HG03575 (cell line): ENCODE results near the gene APOC4.
"Not testable (repeated sequence)": the region's sequence is repeated elsewhere in the genome, so short reads cannot be mapped to it uniquely, and the experiment has no call there.

Experiments
- ATAC-seq: cut with Tn5 transposase; IDR thresholded peaks from one replicate; pipeline ENCODE4 v1.9.1; 2021; ENCODE audit not compliant: unreplicated experiment, insufficient number of reproducible peaks, low FRiP score; ENCODE audit errors: extremely low read depth

Gene APOC4

DNA sequence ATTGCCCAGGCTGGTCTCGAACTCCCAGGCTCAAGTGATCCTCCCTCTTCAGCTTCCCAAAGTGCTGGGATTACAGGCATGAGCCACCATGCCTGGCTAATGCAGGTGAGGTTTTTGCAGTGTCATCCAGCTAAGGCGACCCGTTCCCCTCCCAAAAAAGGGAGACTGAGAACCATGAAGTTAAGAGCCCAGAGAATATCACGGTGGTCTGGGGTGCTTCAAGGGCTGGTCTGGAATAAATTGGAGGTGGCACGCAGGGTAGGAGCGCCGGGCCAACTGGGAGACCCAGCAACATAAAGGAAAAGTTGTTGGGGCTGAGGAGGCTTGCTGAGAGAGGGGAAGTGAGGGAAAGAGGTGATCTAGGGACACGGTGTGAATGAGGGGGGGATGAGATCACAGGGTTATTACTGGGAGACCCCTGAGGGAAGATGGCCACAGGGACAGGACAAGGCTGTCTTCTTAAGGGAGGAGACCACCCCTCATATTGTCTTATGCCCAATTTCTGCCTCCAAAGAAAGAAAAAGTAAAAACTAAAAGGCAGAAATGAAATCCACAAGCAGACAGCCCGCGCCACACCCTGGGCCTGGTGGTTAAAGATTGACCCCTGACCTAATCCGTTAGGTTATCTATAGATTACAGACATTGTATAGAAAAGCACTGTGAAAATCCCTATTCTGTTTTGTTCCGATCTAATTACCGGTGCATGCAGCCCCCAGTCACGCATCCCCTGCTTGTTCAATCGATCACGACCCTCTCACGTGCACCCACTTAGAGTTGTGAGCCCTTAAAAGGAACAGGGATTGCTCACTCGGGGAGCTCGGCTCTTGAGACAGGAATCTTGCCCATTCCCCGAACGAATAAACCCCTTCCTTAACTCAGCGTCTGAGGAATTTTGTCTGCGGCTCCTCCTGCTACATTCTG, 28.3 kb upstream of the APOC4 start:
- ATAC-seq = not testable (repeated sequence)

DNA sequence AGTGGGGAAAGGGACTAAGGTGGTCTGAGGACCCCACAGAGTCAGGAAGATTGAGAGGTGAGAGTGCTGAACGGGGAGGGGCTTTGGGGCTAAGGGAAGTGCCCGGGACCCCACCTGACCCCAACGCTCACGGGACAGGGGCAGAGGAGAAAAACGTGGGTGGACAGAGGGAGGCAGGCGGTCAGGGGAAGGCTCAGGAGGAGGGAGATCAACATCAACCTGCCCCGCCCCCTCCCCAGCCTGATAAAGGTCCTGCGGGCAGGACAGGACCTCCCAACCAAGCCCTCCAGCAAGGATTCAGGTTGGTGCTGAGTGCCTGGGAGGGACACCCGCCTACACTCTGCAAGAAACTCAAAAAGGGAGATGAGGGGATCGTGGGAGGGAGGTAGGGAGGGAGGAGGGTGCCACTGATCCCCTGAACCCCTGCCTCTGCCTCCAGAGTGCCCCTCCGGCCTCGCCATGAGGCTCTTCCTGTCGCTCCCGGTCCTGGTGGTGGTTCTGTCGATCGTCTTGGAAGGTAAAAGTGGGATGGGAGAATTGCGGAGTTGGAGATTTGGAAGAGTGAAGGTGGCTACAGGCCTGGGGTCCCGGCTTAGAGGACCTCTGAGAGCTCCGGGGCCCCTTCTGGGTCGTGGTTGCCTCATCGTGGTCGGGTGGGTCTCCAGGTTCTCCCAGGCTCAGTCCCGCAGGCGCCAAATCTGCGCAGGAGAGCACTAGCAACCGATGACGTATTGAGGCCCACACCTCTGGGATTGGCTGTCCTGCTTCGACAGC, 27.4 kb upstream of the APOC4 start, which contains the start of gene APOC1:
Gene APOC1, plus strand, starts transcription at position 176 of the 774 bp plus-strand sequence. Its CDS starts 284 bp downstream, at position 460.
- not testable (repeated sequence) for ATAC-seq

DNA sequence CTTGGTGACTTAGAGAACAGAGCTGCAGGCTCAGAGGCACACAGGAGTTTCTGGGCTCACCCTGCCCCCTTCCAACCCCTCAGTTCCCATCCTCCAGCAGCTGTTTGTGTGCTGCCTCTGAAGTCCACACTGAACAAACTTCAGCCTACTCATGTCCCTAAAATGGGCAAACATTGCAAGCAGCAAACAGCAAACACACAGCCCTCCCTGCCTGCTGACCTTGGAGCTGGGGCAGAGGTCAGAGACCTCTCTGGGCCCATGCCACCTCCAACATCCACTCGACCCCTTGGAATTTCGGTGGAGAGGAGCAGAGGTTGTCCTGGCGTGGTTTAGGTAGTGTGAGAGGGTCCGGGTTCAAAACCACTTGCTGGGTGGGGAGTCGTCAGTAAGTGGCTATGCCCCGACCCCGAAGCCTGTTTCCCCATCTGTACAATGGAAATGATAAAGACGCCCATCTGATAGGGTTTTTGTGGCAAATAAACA, 17.8 kb upstream of the APOC4 start:
- no peak for ATAC-seq

DNA sequence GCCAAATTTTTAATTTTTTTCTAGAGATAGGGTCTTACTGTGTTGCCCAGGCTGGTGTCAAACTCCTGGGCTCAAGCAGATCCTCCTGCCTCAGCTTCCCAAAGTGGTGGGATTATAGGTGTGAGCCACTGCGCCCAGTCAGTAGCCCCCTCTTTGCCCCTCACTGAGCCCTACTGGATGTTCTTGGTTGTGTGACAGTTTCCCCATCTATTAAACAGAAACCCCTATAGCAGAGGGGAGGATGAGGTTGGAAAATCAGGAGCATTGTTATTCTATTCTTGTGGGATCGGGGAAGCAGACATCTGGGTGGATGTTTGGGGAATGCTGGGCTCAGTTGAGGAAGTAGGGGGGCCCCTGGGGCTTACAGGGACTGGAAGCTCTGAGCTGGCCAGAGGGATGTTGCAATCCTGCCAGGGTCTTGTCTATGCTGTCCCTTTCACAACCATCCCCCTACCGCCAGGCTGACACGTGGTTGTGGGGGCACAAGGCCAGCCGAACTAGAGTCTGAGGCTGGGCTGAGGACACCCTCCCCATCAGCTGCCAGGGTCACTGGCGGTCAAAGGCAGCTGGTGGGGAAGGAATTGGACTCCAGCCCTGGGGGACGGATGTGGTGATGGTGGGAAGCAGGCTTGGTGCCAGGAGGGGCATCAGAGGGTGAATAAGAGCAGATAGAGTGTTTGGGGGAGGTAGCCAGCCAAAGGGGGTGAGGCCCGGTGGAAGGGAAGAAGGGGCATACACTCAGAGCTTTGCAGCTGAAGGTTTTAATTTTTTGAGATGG, 16.7 kb upstream of the APOC4 start:
- no peak for ATAC-seq

DNA sequence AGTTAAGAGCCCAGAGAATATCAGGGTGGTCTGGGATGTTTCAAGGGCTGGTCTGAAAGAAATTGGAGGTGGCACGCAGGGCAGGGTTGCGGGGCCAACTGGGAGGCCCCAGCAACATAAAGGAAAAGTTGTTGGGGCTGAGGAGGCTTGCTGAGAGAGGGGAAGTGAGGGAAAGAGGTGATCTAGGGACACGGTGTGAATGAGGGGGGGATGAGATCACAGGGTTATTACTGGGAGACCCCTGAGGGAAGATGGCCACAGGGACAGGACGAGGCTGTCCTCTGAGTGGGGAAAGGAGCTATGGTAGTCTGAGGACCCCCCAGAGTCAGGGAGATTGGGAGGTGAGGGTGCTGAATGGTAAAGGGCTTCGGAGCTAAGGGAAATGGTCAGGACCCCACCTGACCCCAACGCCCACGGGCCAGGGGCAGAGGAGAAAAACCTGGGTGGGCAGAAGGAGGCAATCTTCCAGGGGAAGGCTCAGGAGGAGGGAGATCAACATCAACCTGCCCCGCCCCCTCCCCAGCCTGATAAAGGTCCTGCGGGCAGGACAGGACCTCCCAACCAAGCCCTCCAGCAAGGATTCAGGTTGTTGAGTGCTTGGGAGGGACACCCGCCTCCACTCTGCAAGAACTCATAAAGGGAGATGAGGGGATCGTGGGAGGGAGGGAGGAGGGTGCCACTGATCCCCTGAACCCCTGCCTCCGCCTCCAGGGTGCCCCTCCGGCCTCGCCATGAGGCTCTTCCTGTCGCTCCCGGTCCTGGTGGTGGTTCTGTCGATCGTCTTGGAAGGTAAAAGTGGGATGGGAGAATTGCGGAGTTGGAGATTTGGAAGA, 15.6 kb upstream of the APOC4 start:
- not testable (repeated sequence) for ATAC-seq

DNA sequence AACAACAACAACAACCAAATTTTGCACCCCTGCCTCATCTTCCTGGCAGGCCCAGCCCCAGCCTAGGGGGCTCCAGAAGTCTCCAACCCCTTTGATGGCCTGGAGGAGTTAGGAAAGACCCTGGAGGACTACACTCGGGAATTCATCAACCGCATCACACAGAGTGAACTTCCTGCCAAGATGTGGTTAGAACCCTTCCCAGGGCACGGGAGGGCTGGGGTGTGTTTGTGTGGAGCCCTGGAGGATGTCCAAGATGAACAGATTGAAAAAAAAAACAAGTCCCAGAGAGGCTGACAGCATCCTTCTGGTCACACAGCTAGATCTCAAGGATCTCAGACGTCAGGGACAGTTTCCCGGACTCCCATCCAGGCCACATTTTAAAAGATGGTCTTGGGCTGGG, 14.3 kb upstream of the APOC4 start:
- ATAC-seq = no peak

DNA sequence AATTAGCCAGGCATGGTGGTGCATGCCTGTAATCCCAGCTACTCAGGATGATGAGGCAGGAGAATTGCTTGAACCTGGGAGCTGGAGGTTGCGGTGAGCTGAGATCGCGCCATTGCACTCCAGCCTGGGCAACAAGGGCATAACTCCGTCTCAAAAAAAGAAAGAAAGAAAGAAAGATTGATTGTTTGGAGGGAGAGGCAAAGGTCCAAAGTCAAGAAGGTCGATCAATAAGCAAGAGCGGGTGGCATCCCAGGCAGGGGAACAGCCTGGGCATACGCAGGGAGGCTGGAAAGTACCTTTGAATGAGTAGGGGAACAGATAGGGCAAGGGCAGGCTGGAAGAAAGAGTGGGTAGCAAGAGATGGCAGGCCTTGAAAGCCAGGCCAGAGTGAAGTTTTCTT, 11.9 kb upstream of the APOC4 start:
- ATAC-seq = no peak

DNA sequence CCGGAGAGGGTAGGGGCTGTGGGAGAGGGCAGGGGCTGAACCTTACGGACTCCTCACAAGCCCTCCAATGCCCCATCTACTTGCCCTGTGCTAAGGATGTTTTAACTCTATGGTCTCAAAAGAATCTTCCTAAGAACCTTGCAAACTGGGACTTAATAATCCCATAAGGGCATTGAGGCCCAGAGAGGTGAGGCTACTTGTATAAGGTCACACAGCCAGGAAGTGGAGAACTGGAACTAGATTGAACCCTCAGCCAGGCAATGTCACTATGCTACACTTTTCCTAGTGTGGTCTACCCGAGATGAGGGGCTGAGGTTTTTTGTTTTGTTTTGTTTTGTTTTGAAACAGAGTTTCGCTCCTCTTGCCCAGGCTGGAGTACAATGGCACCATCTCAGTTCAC, 10.5 kb upstream of the APOC4 start:
- ATAC-seq = no peak

DNA sequence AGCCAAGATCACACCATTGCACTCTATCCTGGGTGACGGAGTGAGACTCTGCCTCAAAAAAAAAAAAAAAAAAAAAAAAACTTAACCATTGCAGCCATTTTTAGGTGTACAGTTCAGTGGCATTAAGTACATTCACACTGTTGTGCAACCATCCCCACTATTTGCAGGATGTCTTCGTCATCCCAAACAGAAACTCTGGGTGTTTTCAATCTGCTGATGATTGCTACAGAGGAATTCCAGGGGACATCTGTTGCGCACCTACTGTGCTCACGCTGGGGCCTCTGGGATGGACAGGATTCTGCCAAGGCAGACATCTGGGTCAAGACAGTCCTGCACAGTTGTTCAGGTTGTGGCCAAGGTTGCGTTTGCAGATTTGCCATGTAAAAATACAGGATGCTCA, 2.4 kb upstream of the APOC4 start:
- no peak for ATAC-seq

DNA sequence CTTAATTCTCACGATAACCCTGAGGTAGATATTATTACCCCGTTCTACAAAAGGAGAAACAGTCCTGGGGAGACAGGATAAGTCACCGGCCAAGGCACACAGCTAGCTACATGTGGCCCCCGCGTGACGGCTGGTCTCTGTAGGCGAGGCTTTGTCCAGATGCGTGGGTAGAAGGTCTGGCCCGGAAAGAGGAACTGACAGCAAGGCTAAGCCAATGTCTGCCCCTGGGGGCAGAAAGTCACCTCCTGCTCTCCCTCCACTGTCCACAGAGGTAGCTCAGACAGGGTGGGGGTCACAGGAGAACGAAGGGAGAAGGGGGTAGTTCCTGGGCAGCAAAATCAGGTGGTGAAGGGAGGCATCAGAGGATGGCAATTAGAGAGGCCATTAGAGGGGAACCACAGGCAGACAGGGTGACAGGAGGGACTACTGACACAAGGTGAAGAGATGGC, 1.8 kb downstream of the APOC4 start:
- no peak for ATAC-seq

DNA sequence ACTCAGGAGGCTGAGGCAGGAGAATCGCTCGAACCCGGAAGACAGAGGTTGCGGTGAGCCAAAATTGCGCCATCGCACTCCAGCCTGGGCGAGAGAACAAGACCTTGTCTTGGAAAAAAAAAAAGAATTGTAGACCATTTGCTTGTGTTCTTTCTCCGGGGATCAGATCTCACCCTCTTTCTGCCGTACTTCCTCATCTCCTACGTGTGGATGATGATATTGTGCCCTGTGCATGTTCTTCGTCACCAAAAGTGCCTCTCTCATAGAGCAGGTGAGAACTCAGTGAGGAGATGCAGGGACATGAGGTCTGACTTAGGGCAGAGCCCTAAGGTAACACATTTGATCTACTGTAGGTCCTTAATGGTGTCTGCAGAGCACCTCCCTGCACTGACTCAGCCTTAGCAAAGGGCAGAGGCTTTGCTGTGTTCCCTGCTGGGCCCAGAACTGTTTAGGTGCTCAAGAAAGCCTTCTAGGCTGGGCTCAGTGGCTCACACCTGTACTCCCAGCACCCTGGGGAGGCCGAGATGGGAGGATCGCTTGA, 5.1 kb downstream of the APOC4 start:
- ATAC-seq = no peak

DNA sequence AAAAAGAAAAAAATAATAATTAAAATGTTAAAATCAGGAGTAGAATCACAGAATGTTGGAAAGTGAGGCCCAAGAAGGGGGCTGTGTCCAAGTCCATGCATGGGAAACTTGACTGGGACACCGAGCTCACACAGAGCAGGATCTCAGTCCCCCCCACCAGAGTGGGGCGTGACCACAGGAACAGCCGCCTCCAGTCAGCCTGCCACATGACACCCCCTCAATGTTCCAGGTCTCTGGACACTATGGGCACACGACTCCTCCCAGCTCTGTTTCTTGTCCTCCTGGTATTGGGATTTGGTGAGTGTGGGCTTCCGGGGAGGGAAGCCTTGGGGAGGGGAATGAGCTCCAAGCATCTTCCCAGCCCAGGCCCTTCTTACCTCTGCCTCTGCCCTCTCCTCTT, 6.2 kb downstream of the APOC4 start:
- no peak for ATAC-seq

DNA sequence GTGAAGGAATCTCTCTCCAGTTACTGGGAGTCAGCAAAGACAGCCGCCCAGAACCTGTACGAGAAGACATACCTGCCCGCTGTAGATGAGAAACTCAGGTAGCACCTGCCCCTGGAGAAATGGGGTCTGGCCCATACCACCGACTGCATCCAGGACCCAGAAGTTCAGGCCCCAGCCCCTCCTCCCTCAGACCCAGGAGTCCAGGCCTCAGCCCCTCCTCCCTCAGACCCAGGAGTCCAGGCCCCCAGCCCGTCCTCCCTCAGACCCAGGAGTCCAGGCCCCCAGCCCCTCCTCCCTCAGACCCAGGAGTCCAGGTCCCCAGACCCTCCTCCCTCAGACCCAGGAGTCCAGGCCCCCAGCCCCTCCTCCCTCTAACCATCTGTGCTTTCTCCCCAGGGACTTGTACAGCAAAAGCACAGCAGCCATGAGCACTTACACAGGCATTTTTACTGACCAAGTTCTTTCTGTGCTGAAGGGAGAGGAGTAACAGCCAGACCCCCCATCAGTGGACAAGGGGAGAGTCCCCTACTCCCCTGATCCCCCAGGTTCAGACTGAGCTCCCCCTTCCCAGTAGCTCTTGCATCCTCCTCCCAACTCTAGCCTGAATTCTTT, 6.8 kb downstream of the APOC4 start:
- ATAC-seq = no peak

DNA sequence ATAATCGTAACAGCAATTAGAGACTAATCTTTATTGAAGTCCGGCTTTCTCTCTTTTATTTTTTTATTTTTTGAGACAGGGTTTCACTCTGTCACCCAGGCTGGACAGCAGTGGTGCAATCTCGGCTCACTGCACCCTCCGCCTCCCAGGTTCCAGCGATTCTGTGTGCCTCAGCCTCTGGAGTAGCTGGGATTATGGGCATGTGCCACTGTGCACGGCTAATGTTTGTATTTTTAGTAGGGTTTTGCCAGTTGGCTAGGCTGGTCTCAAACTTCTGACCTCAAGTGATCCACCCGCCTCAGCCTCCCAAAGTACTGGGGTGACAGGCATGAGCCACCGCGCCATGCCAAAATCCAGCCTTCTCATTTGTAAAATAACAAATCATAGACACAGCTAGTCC, 7.5 kb downstream of the APOC4 start:
- ATAC-seq = no peak

DNA sequence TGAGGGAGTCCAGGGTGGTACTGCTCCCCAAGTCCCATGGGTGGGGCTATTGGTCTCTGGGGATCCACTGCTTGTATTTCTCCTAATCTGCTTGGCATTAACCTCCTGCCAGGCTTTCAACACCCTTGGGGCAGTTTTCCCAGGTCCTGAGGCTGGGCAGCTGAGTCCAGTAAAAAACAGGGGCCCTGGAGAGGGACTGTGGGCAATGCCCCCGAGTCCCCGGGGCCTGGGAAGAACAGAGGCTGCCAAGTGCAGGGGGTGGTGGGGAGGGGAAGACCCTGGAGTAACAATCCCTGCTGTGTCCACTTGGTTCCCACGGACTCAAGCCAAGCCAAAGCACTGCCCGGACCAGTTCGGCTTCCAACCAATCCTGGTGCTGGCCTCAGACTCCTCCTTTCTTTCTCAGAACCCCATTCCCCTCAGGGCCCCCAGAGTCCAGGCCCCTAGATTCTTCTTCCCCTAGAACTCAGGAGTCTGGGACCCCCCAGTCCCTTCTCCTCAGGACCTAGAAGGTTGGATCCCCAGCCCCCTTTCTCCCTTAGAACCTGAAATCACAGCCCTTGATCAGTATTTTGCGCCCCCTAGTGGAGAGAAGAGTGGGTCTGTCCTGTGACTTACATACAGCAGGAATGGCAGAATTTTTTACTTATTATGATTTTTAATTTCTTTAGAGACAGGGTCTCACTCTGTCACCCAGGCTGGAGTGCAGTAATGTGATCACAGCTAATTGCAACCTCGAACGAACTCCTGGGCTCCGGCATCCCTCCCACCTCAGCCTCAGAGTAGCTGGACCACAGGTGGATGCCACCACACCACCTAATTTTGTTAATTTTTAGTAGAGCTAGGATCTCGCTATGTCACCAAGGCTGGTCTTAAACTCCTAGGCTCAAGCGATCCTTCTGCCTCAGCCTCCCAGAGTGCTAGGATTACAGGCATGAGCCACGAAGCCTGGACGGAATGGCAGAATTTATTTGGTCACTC, 9.4 kb downstream of the APOC4 start:
- no peak for ATAC-seq

DNA sequence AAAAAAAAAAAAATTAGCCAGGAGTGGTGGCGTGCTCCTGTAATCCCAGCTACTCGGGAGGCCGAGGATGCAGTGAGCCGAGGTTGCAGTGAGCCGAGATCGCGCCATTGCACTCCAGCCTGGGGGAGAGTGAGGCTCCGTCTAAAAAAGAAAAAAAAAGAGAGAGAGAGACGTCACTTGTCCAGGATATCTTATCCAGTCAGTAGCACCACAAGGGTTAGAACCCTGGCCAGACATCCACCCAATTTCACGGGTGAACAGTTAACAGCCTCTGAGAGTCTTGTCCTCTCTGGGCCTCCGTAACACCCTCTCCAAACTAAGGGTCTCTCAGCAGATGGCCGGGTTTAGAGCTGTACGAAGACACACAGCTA, 12.2 kb downstream of the APOC4 start:
- ATAC-seq = no peak
